ACC112 (cell line): ENCODE measurements around the gene ELOVL4.

Source experiments
- H2AFZ ChIP-seq: fragments of 200-600 bp; sonication (generic); one replicate; pipeline ENCODE4 v1.6.0; 2017; ENCODE audit warnings: antibody characterized with exemption, low read length; ENCODE audit not compliant: unreplicated experiment
- H3K27ac ChIP-seq: fragments of 200-600 bp; sonication (generic); 2 replicates; pipeline ENCODE4 v1.5.1; 2014; ENCODE audit warnings: low read depth, mild to moderate bottlenecking, antibody characterized with exemption, low read length, moderate library complexity
- H3K27me3 ChIP-seq: fragments of 200-600 bp; sonication (generic); 2 replicates; pipeline ENCODE4 v1.6.1; 2014; ENCODE audit warnings: mild to moderate bottlenecking, antibody characterized with exemption, low read length, moderate library complexity, mixed read lengths; ENCODE audit not compliant: insufficient read depth
- H3K36me3 ChIP-seq: fragments of 200-600 bp; sonication (generic); 2 replicates; pipeline ENCODE4 v1.6.1; 2016; ENCODE audit warnings: mild to moderate bottlenecking, antibody characterized with exemption, low read length, moderate library complexity, mixed read lengths; ENCODE audit not compliant: insufficient read depth
- H3K4me1 ChIP-seq: fragments of 200-600 bp; sonication (generic); one replicate; pipeline ENCODE4 v1.6.1; 2016; ENCODE audit warnings: low read length, mixed read lengths; ENCODE audit not compliant: insufficient read depth, unreplicated experiment, control insufficient read depth
- H3K4me3 ChIP-seq: fragments of 200-600 bp; sonication (generic); 2 replicates; pipeline ENCODE4 v1.5.1; 2014; ENCODE audit warnings: mild to moderate bottlenecking, low read depth, low read length
- H3K79me2 ChIP-seq: fragments of 200-600 bp; sonication (generic); one replicate; pipeline ENCODE4 v1.6.0; 2016; ENCODE audit warnings: low read length; ENCODE audit not compliant: control insufficient read depth, unreplicated experiment, insufficient read depth

The ELOVL4 gene

DNA sequence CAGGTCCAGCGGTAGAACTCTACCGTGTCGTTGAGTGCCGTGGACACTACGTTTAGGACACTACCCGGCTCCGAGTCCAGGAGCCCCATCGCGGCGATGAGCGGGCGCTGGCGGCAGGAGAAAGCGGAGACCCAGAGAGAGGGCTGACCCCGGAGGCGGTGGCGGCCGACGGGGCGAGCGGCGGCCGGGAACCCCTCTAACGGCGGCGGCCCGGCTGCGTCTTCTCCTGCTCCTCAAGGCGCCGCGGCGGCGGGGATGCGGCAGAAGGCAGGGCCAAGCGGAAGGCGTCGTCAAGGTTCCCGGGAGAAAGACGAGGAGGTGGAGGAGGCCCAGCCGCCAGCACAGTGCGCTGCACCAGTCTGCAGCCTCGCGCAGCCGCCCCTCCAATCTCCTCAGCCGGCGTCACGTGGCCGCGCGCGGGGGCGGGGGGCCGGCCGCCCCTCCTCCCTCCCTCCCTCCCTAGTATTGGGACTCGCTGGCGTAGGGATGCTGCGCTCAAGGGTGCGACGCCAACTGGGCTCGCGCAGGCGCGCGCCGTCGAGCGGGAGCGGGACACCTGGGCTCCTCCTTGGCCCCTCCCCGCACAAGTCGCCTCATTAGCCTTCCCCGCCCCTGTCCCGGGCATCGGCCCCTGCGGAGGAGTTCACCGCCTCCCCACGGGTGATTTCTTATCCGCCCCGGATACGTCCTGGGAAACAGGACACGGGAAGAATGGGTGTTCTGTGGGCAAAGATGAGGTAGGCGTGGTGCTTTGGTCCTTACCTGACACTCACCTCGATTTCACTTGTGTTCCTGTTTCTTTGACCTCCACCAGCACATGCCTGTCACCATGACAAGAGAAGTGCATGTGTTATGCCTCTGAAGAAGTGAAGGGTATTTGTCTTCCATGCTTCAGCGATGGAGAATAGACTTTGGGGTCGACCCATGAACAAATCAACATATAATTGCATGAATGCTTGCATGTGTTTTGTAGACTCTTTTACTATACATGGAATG is at the start of gene ELOVL4:
Gene ELOVL4, minus strand, starts transcription at position 363 of the 996 bp plus-strand sequence. Its CDS starts 274 bp downstream, at position 89.
- peak within 1 kb of the TSS; percentile 87 for H2AFZ ChIP-seq
- H3K27me3 ChIP-seq: no peaks in the 10 kb centered on the region; the same call in 1 of the 2 replicates
- H3K4me3 ChIP-seq: peak within 1 kb of the TSS; percentile 92
- H3K36me3 ChIP-seq: no peaks in the 10 kb centered on the region
- H3K79me2 ChIP-seq: peaks cover 13% of the 10 kb centered on the region
- H3K4me1 ChIP-seq: peaks cover 11% of the 10 kb centered on the region
- H3K27ac ChIP-seq: no peak within 1 kb of the TSS

DNA sequence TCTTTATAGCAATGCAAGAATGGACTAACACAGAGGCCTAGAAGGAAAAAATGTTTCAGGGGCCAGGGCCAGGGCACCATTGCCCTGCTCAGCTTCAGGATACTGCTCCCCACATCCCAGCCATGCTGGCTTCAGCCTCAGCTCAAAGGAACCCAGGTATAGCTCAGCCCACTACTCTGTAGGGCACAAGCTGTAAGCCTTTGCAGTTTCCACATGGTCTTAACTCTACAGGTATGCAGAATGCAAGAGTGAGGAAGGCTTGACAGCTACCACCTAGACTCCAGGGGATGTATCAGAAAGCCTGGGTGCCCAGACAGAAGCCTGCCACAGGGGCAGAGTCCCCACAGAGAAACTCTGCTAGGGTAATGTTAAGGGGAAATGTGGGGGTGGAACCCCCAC is 46.6 kb upstream of the ELOVL4 start:
- Histone ChIP-seq H2AFZ (no peak overlapping the region), H3K4me3 (no peak overlapping the region), H3K79me2 (no peaks in the 10 kb centered on the region), H3K27me3 (0 out of 2 replicates have a peak, but pooled peaks cover 4% of the 10 kb centered on the region), H3K36me3 (no peaks in the 10 kb centered on the region), H3K4me1 (no peaks in the 10 kb centered on the region), H3K27ac (no peak overlapping the region)

DNA sequence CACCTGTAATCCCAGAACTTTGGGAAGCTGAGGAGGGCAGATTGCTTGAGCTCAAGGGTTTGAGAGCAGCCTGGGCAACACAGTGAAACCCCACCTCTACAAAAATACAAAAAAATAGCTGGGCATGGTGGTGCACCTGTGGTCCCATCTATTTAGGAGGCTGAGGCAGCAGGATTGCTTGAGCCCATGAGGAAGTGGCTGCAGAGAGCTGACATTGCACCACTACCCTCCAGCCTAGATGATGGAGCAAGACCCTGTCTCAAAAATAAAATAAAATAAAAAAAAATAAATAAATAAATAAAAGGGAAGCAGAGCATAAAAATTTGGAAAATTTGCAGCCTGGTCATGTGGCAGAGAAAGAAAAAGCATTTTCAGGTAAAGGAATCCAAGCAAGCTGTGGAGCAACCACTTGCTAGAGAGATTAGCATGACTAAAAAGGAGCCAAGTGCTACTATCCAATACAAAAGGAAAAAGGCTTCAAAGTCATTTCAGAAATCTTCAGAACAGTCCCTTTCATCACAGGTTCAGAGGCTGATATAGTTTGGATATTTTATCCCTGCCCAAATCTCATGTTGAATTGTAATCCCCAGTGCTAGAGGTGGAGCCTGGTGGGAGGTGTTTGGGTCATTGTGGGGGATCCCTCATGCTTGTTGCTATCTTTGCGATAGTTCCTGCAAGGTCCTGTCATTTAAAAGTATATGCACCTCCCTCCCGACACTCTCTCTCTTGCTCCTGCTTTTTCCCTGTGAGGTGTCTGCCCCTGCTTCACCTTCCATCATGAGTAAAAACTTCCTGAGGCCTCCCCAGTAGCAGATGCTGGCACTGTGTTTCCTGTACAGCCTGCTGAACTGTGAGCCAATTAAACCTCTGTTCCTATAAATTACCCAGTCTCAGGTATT is 45.9 kb upstream of the ELOVL4 start:
- Histone ChIP-seq H3K79me2 (no peaks in the 10 kb centered on the region), H3K4me1 (no peaks in the 10 kb centered on the region), H3K27ac (no peak overlapping the region), H3K4me3 (no peak overlapping the region), H3K27me3 (no peaks in the 10 kb centered on the region), H3K36me3 (no peaks in the 10 kb centered on the region), H2AFZ (no peak overlapping the region)

DNA sequence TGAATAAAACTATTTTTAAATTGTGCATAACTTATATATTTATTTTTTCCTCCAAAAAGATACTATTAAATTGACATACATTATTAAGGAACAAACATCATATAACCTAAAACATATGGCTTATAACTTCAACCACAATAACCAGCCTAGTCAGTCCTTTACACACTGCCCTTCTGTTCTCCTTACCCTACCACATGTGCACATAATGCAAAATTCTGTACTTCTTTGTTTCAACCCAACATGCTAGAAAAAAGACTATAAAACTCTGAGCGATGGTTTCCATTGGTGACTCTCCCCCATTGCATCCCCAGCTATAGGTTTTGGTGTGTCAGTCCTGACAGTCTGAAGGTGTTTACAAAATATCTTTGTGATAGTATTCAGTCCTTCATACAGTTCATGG is 42.3 kb upstream of the ELOVL4 start:
- Histone ChIP-seq H3K4me3 (no peak overlapping the region), H3K36me3 (no peaks in the 10 kb centered on the region), H3K4me1 (no peaks in the 10 kb centered on the region), H3K79me2 (no peaks in the 10 kb centered on the region), H3K27me3 (no peaks in the 10 kb centered on the region), H2AFZ (no peak overlapping the region), H3K27ac (no peak overlapping the region)

DNA sequence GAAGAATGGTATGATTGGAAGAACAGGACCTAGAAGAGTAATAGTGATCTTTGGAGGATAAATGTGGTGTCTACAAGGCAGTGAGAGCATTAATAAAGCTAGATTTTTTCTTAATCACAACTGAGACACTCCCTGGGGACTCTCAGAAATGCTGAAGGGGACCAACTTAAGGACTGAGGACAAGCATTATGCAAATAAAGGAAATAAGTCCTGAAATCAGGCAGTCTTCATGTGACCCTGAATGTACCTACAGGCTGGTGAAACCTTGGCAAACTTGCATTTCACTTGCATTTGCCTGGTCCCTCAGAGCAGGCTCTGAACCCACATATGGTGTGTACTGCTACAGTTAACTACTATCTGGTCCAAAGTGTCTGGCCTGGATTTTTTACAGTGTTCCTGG is 37.8 kb upstream of the ELOVL4 start:
- no peaks in the 10 kb centered on the region for H3K4me1 ChIP-seq
- H3K27me3 ChIP-seq: no peaks in the 10 kb centered on the region
- H3K27ac ChIP-seq: no peak overlapping the region
- no peak overlapping the region for H2AFZ ChIP-seq
- H3K36me3 ChIP-seq: no peaks in the 10 kb centered on the region
- H3K79me2 ChIP-seq: no peaks in the 10 kb centered on the region
- H3K4me3 ChIP-seq: no peak overlapping the region

DNA sequence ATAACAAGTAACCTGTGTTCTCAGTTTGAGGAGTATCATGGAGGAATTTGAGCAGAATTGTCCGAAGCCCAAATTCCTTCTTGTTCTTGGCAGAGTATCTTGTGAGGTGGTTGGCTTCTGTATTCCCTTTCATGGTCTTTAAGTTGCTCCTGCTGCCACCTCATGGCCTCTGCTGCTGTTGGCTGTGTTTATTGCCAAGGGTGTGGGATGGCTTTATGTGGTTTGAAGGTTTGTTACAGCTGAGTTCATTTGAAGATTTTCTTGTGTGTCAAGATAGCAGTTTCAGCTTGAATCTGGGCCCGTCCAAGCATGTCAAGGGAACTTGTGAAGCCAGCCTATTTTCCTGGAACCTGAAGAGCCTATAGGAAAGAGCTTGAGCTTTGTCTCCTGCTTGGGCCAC is 36.9 kb upstream of the ELOVL4 start:
- Histone ChIP-seq H3K27ac (no peak overlapping the region), H3K36me3 (no peaks in the 10 kb centered on the region), H2AFZ (no peak overlapping the region), H3K79me2 (no peaks in the 10 kb centered on the region), H3K4me3 (no peak overlapping the region), H3K4me1 (no peaks in the 10 kb centered on the region), H3K27me3 (0 out of 2 replicates have a peak, but pooled peaks cover 3% of the 10 kb centered on the region)

DNA sequence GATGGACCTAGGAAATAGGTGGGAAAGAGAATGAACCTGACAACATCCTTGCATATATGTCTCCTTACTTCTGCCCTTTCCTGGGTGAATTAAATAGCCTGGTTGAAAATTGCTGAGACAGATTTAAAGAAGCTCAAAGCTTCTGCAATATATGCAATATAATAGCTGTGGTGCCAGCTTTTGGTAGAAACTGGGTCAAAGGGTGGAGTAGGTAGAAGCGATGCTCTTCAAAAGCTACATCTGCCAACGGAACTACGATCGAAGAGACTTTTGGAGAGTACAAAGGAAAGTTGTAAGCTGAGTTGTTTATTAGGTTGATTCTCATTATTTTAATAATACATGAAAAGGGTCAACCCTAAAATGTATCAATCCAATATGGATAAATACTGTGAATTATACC is 34.3 kb upstream of the ELOVL4 start:
- Histone ChIP-seq H3K4me1 (no peaks in the 10 kb centered on the region), H3K36me3 (no peaks in the 10 kb centered on the region), H2AFZ (no peak overlapping the region), H3K79me2 (no peaks in the 10 kb centered on the region), H3K27ac (no peak overlapping the region), H3K4me3 (no peak overlapping the region), H3K27me3 (0 out of 2 replicates have a peak, but pooled peaks cover 7% of the 10 kb centered on the region)

DNA sequence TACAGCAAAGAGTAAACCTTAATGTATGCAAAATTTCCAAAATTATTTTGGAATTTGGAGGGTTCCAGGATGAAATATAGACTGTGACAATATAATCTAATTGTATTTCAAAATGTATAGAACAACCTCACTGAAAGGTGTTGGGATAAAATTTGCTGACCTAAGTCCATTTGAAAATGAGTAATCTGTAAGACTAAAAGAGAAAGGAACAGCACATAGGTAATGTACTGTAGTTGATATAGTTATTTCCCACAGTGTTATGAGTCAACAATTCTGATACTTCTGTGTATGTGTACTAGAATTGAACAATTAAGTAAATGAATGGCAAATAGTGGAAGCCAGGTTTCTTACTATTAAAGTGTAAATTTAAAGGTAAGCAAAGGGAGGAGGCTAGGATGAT is 23.8 kb upstream of the ELOVL4 start:
- H3K4me1 ChIP-seq: no peaks in the 10 kb centered on the region
- H3K79me2 ChIP-seq: no peaks in the 10 kb centered on the region
- H3K36me3 ChIP-seq: no peaks in the 10 kb centered on the region
- H2AFZ ChIP-seq: no peak overlapping the region
- peaks cover 18% of the 10 kb centered on the region; the same call in 1 of the 2 replicates for H3K27me3 ChIP-seq
- no peak overlapping the region for H3K4me3 ChIP-seq
- H3K27ac ChIP-seq: no peak overlapping the region

DNA sequence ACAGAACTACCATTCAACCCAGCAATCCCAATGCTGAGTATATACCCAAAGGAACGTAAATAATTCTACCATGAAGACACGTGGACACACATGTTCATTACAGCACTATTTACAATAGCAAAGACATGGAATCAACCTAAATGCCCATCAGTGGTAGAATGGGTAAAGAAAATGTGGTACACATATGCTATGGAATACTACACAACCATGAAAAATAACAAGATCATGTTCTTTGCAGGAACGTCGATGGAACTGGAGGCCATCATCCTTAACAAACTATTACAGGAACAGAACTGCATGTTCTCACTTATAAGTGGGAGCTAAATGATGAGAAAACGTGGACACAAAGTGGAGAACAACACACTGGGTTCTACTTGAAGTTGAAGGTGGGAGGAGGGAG is 22.4 kb upstream of the ELOVL4 start:
- Histone ChIP-seq H3K4me1 (no peaks in the 10 kb centered on the region), H3K79me2 (no peaks in the 10 kb centered on the region), H2AFZ (no peak overlapping the region), H3K36me3 (no peaks in the 10 kb centered on the region), H3K4me3 (no peak overlapping the region), H3K27me3 (peaks cover 21% of the 10 kb centered on the region; the same call in 1 of the 2 replicates), H3K27ac (no peak overlapping the region)

DNA sequence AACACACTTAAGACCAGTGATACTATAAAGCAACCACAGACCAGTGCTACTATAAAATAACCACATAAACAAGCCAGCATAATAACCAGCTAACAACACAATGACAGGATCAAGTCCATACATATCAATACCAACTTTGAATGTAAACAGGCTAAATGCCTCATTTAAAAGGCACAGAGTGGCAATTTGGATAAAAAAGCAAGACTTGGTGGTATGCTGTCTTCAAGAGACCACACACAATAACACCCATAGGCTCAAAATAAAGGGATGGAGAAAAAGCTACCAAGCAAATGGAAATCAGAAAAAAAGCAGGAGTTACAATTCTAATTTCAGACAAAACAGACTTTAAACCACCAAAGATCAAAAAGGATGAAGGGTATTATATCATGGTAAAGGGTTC is 19.8 kb upstream of the ELOVL4 start:
- Histone ChIP-seq H3K27ac (no peak overlapping the region), H3K4me3 (no peak overlapping the region), H2AFZ (no peak overlapping the region)

More for the DNA sequence above, 19.8 kb upstream of the ELOVL4 start:
- Histone ChIP-seq H3K27me3 (peaks cover 32% of the 10 kb centered on the region), H3K36me3 (no peaks in the 10 kb centered on the region), H3K79me2 (no peaks in the 10 kb centered on the region), H3K4me1 (no peaks in the 10 kb centered on the region)
